ENCODE data around the gene NXF1.
A peak's percentile ranks its signal among the peaks of the same experiment; 100 is the strongest.
"Not testable (repeated sequence)": the region's sequence is repeated elsewhere in the genome, so short reads cannot be mapped to it uniquely, and the experiment has no call there.

Gene NXF1

DNA sequence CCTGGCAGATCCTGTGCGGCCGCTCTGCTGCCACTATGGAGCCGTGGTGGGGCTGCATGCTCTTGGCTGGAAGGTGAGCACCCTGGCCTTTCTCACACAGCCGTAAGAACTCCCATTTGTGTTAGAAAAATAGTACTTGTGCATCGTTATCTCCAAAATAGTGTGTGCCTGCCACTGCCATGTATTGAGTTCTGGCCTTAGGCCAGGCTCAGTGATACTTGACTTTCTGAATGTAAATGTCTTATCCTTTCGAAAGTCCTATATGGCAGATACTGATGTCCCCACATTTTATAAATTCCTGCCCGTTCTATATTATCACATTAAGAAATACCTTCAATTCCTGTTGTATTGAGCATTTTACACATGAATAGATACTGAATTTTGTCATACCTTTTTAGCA, 22.5 kb downstream of the NXF1 start:
- DNase-seq, result no peak

DNA sequence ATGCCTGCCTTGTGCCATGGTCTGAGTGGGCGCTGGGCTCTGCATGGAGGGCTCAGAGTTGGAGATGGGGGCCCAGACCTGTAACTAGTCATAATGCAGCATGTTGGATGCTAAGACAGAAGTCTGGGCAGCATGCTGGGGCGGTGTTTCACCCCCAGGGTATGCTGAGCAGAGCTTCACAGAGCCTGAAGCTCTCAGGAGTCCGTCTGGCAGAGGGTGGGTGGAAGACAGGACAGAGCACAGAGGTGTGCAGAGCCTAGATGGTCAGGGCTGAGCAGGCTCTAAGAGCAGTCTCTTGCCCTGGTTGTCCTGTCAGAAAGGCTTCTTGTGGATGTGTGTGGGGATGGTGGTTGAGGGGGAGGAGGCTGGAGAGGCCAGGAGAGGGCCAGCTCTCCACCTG, 26.8 kb downstream of the NXF1 start:
- no peak for DNase-seq

DNA sequence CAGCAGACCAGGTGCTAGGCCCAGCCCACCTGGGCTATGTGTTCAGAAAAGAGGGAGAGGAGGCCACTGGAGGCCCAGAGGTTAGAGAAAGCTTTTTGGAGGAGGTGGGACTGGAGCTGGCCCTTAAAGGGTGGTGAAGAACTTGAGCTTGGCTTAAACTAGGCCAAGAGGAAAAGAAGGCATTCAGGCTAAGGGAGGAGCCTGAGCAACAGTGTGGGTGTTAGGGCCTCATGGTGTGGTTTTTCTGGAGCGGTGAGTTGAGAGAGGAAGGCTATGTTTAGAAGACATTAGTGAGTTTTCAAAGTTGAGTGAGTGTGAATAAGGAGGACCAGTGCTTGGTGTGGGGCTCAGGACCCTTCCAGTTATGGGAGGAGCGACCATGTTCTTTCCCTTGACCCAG, 27.9 kb downstream of the NXF1 start:
- no peak for DNase-seq

DNA sequence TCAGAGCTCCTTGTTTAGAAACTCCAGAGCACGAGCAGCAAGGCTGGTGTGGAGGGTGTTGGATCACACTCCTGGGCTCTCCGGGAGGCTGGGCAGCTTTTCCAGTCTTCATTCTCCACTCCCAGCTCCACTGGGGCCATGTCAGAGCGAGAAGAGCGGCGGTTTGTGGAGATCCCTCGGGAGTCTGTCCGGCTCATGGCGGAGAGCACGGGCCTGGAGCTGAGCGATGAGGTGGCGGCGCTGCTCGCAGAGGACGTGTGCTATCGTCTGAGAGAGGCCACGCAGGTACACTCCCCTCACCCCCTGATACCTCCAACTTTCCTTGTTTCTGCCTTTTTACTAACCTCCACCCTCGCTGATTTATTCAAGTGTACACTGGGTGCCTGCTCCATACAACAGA, 29.6 kb downstream of the NXF1 start:
- DNase-seq, result no peak

DNA sequence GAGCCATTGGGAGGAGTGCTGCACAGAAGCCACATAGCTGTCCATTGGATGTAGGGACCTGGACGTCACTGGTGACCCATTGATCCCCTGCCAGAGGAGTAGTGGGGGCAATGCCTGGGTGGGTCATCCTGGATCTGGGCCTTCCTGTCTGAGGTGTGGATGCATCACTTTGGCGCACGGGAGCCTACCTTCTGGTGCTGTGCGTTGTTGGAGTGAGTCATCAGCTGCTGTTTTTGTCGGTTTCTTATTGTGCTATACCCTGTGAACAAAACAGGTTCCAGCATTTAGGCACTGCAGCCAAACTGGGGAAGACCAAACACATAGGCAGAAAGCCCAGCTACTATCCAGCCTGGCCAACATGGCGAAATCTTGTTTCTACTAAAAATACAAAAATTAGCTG, 30.8 kb downstream of the NXF1 start:
- DNase-seq, result no peak

DNA sequence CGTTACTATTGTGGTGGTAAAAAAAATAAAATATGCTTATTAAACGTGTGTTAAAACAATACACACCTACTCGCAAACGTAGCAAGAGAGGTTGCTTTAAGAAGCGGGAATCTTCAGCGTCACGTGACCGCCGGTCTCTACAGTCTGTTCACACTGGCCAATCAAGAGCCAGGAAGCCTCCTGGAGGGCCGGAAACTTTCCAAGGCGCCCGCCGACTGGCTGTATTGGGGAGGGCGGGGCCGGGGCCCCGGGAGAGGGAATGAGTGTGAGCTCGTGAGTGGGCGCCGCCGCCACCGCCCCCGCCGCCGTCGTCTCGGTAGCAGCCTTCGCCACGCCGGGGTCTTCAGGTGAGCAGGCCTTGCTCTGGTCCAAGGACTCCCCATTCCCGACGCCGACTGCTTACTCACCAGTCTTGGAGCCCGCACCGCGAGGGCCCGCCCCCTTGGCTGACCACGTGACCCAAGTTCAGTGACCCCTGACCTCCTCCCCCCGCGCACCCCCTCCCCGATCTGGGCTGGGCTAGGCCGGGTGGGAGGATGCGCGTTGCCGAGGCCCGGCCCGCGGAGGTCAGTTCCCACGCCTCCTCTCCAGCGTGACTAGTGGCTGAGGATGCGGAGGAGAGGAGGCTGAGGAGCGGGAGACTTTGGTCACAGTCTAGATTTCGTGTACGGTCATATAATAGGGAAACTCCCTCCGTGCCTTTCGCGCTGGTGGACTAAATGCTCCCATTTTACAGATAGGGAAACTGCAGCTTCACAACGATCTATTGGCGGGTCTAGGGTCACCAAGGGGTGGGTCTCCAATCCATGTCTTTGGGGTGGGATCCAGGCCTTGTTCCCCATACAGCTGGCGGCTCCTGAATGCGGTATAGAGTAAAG, 33.9 kb downstream of the NXF1 start, which contains the start of gene TAF6L:
Gene TAF6L (plus strand): TSS at position 253 of the 878 bp plus-strand sequence. CDS start 4,388 bp downstream, outside the sequence.
- DNase-seq, result peak; percentile 95 to 98

DNA sequence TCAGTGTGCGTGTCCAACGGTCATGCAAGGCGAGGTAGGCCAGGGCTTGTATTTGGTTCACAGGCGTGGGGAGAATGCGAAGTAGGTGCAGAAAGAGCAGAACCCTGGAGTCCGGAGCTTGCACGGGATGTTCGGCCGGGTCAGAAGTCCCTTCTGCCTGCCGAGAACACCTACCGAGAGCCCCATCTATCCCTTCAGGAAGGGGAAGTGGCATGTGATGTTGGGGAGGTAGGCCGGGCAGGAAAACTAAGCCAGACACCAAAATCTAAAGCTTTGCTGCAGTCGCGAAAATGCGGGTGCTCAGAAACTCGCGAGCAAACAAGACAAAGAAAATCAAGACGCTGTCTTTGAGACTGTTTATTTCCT, 34.5 kb downstream of the NXF1 start:
- DNase-seq, result peak in 1 of 2 experiments; percentile 36

DNA sequence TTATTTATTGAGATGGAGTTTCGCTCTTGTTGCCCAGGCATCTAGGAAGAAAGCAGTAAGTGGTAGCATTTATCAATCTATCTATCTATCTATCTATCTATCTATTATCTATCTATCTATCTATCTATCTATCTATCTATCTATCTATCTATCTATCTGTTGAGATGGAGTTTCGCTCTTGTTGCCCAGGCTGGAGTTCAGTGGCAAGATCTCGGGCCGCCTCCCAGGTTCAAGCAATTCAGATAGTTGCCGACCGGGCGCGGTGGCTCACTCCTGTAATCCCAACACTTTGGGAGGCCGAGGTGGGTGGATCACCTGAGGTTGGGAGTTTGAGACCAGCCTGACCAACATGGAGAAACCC, 44.4 kb downstream of the NXF1 start:
- not testable (repeated sequence) for DNase-seq

DNA sequence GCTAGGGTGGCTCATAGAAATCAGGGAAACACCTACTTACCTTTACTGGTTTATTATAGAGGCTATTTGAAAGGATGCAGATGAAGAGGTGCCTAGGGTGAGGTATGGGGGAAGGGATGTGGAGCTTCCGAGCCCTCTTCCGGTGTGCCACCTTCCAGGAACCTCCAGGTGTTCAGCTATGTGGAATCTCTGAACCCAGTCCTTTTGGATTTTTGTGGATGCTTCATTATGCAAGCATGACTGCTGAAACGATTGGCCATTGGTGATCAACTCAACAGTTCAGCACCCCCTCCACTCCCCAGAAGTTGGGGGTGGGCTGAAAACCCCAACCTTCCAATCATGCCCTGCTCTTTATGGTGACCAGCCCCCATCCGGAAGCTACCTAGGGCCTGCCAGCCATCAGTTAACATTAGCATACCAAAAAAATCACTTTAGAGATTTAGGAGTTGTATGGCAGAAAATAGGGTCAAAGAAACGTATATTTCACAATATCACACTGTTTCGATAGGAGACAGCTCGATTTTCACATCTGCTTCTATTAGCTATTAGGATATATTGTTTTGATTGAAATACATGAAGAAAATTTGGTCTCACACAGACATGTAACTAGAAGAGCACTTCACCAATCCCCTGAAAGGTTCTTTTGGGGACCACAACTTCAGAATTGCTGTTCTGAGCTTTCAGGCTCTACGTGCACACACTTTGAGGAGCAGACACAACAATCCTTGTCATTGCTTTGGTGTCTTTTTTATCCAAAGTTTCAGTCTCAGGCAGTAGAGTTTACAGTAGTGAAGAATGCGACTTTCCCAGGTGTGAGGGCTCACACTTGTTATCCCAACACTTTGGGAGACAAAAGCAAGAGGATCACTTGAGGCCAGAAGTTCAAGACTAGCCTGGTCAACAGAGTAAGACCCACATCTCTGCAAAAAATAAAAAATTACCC, 47.1 kb downstream of the NXF1 start:
- no peak for DNase-seq

DNA sequence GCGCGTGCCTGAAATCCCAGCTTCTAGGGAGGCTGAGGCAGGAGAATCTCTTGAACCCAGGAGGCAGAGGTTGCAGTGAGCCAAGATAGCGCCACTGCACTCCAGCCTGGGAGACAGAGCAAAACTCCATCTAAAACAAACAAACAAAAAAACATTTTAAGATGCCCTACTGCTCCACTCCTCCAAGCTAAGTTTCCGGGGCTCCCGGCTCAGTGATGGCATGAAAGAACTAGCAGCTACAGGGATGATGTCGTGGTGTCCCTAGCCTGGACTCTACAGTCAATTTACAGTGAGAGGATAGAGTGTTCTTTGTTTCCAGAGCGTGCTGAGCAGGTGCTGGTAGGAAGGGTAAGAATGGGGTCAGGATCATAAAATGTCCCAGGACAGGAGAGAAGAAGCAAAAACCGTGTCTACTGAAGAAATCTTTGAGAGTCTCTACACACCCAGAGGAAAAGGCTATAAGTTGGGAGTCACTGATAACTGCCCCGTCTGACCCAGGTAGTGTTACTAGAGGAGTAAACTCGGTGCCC, 50.1 kb downstream of the NXF1 start:
- DNase-seq, result no peak

DNA sequence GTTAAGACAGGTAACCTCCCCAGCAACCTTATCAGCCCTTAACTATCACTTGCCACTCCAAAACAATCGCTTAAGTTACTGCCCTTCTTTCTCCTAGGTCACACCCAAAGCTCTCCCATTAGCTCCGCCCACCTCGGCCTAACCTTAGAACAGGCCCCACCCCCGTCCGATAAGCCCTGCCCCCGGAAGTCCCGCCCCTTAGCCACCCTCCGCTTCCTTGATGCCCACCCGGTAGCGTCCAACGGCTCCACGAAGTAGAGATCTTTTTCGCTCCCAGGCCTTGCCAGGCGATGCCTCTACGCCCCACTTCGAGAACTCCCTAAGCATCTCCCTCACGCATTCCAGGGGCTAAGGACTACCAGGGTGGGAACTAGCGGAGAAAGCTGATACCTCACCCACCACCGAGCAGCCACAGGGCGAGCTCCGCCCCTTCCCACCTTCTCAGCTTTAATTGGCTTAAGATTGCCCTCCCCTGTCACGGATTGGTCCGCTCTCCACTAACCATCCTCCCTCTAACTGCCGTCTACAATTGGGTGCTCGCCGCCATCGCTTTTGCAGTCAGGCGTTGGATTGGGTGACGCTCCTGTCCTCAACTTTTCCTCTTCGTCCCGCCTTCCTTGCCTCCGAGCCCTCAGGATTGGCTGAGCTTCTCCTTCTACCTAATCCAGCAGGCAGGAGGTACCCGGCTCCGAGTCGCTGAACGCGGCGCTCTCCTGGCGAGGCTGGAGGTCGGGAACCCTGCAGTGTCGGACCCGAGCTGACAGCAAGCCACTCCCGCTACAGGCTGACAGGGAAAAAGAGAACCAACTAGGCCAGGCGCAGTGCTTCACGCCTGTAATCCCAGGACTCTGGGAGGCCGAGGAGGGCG, 51.3 kb downstream of the NXF1 start, which contains the start of gene ZBTB3:
Gene ZBTB3 (minus strand): TSS at position 425 of the 868 bp plus-strand sequence. CDS start 496 bp downstream, outside the sequence.
- peak; percentile 99 for DNase-seq

DNA sequence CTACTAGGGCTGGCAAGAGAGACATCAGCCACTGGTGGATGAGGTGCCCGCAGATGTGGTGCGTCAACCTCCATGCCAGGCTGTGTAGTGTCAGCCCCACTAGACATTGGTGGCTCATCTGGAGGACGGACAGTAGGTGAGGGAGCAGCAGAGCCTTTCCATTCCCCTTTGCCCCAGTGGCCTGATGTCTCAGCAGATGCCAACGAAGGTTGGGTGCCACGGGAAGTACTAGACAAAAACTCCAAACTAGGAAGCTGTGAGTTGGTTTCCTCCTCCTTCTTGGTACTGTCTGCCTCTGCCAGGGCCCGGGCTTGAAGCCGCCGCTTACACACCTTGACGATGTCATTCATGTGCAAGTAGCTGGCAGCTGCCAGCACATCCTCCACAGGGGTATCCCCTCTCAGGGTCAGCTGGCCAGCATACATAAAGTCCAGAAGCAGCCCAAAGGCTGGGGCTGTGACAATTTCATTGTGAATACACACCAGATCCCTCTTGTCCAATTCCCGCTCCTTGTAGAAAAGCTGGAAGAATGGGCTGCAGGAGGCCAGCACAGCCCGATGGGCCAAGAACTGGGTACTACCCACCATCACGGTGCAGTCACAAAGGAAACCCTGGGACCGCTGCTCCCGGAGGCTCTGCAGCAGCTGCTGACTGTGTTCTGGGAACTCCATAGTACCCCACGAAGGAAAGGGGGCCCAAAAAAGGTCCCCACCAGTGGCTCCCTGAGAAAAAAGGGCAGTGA, 52.1 kb downstream of the NXF1 start:
- DNase-seq, result no peak

DNA sequence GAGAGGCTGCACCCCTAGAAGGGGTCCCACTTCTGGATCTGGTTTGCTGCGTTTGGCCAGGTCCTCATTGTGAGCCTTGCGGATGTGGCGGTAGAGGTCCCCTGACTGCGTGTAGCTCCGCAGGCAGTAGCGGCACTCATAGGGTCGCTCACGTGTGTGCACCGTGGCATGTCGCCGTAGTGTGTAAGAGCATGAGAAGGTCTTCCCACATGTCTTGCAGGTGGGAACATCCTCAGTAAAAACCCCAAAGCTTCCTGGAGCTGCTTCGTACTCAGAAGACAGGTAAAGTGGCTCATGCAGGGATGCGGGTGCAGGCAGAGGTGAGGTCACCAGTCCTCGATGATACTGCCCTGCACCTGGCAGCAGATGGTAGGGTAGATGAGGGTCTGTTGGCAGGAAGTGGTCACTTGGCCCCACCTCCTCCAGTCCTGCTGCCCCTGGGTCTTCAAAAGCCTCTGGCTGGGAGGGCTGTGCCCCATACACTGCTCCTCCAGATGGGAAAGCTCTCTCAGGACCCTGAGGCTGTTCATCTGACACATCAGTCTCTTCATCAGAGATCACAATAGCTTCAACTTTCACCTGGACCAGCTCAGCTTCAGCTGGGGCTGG, 53.0 kb downstream of the NXF1 start:
- DNase-seq, result no peak

DNA sequence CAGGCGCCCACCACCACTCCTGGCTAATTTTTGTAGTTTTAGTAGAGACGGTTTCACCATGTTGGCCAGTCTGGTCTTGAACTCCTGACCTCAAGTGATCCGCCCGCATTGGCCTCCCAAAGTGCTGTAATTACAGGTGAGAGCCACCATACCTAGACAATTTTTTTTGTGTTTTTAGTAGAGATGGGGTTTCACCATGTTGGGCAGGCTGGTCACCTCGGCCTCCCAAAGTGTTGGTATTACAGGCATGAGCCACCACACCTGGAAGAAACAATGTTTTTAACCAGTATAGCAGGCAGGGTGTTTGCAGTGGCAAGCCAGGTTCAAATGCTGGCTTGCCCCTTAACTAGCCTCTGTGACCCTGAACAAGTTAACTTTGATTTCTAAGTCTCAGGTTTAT, 55.3 kb downstream of the NXF1 start:
- DNase-seq, result not testable (repeated sequence)

DNA sequence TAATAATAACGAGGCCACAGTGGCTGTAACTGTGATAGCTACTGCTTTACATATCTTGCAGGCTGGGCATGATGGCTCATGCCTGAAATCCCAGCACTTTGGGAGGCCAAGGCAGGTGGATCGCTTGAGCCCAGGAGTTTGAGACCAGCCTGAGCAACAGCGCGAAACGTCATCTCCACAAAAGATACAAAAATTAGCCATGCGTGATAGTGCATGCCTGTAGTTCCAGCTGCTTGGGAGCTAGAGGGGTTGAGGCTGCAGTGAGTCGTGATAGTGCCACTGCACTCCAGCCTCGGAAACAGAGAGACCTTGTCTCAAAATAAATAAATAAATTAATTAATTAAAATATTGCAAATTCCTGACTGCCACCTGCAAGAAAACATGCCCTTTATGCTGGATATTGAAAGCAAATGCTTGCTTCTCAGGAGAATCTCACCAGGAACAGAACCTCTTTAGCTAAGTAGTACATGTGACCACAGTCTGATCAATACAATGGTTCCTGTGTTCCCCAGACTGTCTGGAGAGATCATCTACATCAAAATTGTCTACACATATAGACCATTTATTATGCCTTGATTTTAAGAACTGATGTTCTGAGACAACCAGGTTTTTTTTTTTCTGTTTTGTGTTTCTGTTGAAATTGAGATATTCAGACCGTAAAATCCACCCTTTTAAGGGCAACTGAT, 57.6 kb downstream of the NXF1 start:
- DNase-seq, result no peak
